HepG2 (cell line): ENCODE data around the gene CLDND2. TPM values are rescaled to one million over a fixed set of nuclear protein-coding genes. Genes with fewer than 3 reads are reported as not detected.
A peak's percentile ranks its signal among the peaks of the same experiment; 100 is the strongest.

Source experiments
- FOXA1 ChIP-seq, 2 experiments: fragments of 450-650 bp in 1 of 2; sonication (generic) in 1 of 2; formaldehyde crosslinking in 1 of 2; IDR thresholded peaks; 2 replicates each; pipeline versions ENCODE4 v1.4.0 to v1.6.1; 2016 to 2020; ENCODE audit warnings: missing genetic modification reagents in 1 of 2
- NPAS2 ChIP-seq: sonication (generic); formaldehyde crosslinking; IDR thresholded peaks from 2 replicates; pipeline ENCODE4 v1.8.0; 2022; ENCODE audit warnings: mild to moderate bottlenecking, missing genetic modification reagents, borderline replicate concordance
- POLR2AphosphoS5 ChIP-seq: IDR thresholded peaks from 2 replicates; pipeline ENCODE4 v1.6.1; 2012; ENCODE audit warnings: low read depth, low read length
- RXRA ChIP-seq: sonication (generic); formaldehyde crosslinking; IDR thresholded peaks from 2 replicates; pipeline ENCODE4 v1.5.1; 2020; ENCODE audit warnings: missing genetic modification reagents
- RXRB ChIP-seq: IDR thresholded peaks from 2 replicates; pipeline ENCODE4 v1.6.1; 2016; ENCODE audit warnings: borderline replicate concordance, missing genetic modification reagents, missing compliant biosample characterization
- ZNF816 ChIP-seq: sonication (generic); formaldehyde crosslinking; IDR thresholded peaks from 2 replicates; pipeline ENCODE4 v1.8.0; 2022; ENCODE audit warnings: missing genetic modification reagents, mild to moderate bottlenecking, borderline replicate concordance
- ZSCAN22 ChIP-seq: sonication (generic); formaldehyde crosslinking; IDR thresholded peaks from 2 replicates; pipeline ENCODE4 v1.4.0; 2020; ENCODE audit warnings: mild to moderate bottlenecking, missing genetic modification reagents
- polyA plus RNA-seq, 8 experiments: library from polyadenylated mRNA; depleted of rRNA in 3 of 8; stranded (reverse) in 7 of 8; unstranded in 1 of 8; fragments of >200 nt; fragmentation: Illumina TruSeq in 4 of 8; extraction: Trizol in 4 of 8; gene quantifications; 2 replicates each; pipeline versions ENCODE4 v1.2.1 to v1.2.3, GENCODE V29; 2011 to 2016; ENCODE audit warnings: low read depth in 4 of 8, missing spikeins in 1 of 8, mixed read lengths in 1 of 8; ENCODE audit not compliant: insufficient read depth in 1 of 8
- total RNA-seq, 5 experiments: library from RNA; depleted of rRNA; stranded (reverse); fragments of >200 nt; fragmentation: Illumina TruSeq; extraction: Trizol; gene quantifications; 2 replicates each; pipeline ENCODE4 v1.2.3, GENCODE V29; 2016; ENCODE audit warnings: low read depth in 1 of 5
- TF ChIP-seq, protein P1 (sequence below): sonication (generic); formaldehyde crosslinking; IDR thresholded peaks from 2 replicates; pipeline ENCODE4 v1.4.0; 2020; ENCODE audit warnings: missing genetic modification reagents
- TF ChIP-seq, protein P2 (sequence below): sonication (generic); formaldehyde crosslinking; IDR thresholded peaks from 2 replicates; pipeline ENCODE4 v1.8.1; 2022; ENCODE audit warnings: mild to moderate bottlenecking, missing genetic modification reagents
- TF ChIP-seq, protein P3 (sequence below): sonication (generic); formaldehyde crosslinking; IDR thresholded peaks from 2 replicates; pipeline ENCODE4 v1.5.0; 2020; ENCODE audit warnings: missing genetic modification reagents, mild to moderate bottlenecking, borderline replicate concordance
- TF ChIP-seq, protein P4 (sequence below): IDR thresholded peaks from 2 replicates; pipeline ENCODE4 v1.6.1; 2016
- TF ChIP-seq, protein P5 (sequence below), 2 experiments: fragments of 450-650 bp in 1 of 2; sonication (generic) in 1 of 2; formaldehyde crosslinking; IDR thresholded peaks; 2 replicates each; pipeline versions ENCODE4 v1.5.0 to v1.8.0; 2020 to 2022; ENCODE audit warnings: mild to moderate bottlenecking in 1 of 2, missing genetic modification reagents in 1 of 2

Gene CLDND2
- total and polyA plus RNA-seq, 2 of the 13 experiments (the other 11 are each of a cell fraction or from before 2014, with no cell fraction given): 0.84 to 1.8 TPM

DNA sequence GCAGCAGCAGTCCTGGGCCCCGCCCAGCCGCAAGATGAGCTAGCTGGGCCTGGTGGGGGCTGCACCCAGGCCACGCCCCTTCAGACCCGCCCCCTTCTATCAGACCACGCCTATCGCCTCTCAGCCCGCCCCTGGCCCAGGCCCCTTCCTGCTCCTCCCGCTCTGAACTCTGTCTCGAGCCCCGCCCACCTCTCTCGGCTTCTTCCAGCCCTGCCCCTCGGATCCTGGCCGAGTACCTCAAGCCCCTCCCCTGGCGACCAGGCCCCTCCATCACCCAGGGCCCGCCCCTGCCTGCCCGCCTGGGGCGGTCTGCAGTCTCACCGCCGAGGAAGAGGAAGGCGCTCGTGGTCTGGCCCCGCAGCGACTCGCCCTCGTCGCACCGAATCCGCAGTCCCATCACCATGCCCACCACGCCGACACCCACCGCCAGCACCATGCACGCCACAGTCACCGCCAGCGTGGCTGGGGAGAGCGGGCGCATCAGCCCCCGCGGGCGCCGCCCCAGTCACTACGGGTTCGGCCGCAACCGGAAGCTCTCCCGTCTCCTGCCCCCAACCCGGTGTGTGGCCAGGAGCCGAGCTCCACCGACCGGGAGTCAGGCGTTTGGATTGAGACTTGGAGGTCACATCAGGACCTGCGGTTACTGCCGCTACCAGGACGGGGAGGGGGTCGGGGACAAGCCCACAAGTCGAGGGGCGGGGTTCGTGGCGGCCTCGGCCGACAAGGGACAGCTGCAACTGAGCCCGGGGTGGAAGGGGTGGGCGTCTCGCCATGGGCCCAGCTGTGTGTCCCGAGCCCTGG lies 1.0 kb downstream of the CLDND2 start (continued):
- TF ChIP-seq, protein P1, sequence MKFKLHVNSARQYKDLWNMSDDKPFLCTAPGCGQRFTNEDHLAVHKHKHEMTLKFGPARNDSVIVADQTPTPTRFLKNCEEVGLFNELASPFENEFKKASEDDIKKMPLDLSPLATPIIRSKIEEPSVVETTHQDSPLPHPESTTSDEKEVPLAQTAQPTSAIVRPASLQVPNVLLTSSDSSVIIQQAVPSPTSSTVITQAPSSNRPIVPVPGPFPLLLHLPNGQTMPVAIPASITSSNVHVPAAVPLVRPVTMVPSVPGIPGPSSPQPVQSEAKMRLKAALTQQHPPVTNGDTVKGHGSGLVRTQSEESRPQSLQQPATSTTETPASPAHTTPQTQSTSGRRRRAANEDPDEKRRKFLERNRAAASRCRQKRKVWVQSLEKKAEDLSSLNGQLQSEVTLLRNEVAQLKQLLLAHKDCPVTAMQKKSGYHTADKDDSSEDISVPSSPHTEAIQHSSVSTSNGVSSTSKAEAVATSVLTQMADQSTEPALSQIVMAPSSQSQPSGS (CRISPR knock-in tag): peak; percentile 39; the same call in 1 of the 2 replicates
- TF ChIP-seq ZNF816 (CRISPR knock-in tag) (no peak), FOXA1 (IDR thresholded peaks at IDR 0.05) (no peak), FOXA1 (CRISPR knock-in tag; IDR thresholded peaks at IDR 0.05) (peak; percentile 19; the same call in 1 of the 2 replicates), NPAS2 (CRISPR knock-in tag) (no peak), ZSCAN22 (CRISPR knock-in tag) (no peak), POLR2AphosphoS5 (peak; percentile 66), RXRB (CRISPR knock-in tag) (peak; percentile 70), RXRA (CRISPR knock-in tag) (peak; percentile 71)
- TF ChIP-seq, protein P2, sequence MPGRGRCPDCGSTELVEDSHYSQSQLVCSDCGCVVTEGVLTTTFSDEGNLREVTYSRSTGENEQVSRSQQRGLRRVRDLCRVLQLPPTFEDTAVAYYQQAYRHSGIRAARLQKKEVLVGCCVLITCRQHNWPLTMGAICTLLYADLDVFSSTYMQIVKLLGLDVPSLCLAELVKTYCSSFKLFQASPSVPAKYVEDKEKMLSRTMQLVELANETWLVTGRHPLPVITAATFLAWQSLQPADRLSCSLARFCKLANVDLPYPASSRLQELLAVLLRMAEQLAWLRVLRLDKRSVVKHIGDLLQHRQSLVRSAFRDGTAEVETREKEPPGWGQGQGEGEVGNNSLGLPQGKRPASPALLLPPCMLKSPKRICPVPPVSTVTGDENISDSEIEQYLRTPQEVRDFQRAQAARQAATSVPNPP (CRISPR knock-in tag): peak; percentile 39; the same call in 1 of the 2 replicates
- TF ChIP-seq, protein P3, sequence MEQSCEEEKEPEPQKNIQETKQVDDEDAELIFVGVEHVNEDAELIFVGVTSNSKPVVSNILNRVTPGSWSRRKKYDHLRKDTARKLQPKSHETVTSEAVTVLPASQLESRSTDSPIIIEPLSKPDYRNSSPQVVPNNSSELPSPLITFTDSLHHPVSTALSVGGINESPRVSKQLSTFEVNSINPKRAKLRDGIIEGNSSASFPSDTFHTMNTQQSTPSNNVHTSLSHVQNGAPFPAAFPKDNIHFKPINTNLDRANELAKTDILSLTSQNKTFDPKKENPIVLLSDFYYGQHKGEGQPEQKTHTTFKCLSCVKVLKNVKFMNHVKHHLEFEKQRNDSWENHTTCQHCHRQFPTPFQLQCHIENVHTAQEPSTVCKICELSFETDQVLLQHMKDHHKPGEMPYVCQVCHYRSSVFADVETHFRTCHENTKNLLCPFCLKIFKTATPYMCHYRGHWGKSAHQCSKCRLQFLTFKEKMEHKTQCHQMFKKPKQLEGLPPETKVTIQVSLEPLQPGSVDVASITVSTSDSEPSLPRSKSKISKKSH (CRISPR knock-in tag): 0 out of 2 replicates have a peak, but pooled peaks have one; percentile 12
- TF ChIP-seq, protein P4, sequence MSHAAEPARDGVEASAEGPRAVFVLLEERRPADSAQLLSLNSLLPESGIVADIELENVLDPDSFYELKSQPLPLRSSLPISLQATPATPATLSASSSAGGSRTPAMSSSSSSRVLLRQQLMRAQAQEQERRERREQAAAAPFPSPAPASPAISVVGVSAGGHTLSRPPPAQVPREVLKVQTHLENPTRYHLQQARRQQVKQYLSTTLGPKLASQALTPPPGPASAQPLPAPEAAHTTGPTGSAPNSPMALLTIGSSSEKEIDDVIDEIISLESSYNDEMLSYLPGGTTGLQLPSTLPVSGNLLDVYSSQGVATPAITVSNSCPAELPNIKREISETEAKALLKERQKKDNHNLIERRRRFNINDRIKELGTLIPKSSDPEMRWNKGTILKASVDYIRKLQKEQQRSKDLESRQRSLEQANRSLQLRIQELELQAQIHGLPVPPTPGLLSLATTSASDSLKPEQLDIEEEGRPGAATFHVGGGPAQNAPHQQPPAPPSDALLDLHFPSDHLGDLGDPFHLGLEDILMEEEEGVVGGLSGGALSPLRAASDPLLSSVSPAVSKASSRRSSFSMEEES (CRISPR knock-in tag): 0 out of 2 replicates have a peak, but pooled peaks have one; percentile 37
- TF ChIP-seq, protein P5, sequence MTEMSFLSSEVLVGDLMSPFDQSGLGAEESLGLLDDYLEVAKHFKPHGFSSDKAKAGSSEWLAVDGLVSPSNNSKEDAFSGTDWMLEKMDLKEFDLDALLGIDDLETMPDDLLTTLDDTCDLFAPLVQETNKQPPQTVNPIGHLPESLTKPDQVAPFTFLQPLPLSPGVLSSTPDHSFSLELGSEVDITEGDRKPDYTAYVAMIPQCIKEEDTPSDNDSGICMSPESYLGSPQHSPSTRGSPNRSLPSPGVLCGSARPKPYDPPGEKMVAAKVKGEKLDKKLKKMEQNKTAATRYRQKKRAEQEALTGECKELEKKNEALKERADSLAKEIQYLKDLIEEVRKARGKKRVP (CRISPR knock-in tag; IDR thresholded peaks at IDR 0.05): 0 out of 4 replicates have a peak, but pooled peaks of 1 of the 2 experiments have one; percentile 35
